ENCODE measurements around the gene WDR36.

The WDR36 gene

GRCh38 chr5:111099058-111099778, 7.1 kb downstream of the WDR36 start:
- no peak for DNase-seq (ENCODE audit: low read depth in 2 of 2)

GRCh38 chr5:111106320-111106948, 14.3 kb downstream of the WDR36 start:
- no peak for DNase-seq (ENCODE audit: low read depth in 2 of 2)

GRCh38 chr5:111107371-111107770, 15.2 kb downstream of the WDR36 start:
- DNase-seq (ENCODE audit: low read depth in 2 of 2) = no peak

- no peak for DNase-seq (ENCODE audit: low read depth in 2 of 2)
Observed at GRCh38 chr5:111111956-111112355, 19.8 kb downstream of the WDR36 start.

DNA sequence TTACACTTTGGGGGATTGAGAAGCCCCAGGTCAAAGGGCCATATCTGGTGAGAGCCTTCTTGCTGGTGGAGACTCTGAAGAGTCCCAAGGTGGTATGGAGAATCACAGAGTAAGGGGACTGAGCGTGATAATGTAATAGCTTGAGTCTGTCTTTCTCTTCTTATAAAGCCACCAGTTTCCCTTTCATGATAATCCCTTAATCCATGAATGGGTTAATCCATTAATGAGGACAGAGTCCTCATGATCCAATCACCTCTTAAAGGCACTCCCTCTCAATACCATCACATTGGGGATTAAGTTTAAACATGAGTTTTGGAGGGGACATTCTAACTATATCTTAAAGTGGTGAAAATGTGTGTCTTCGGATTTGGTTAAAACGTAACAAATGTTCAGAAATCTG, 21.5 kb downstream of the WDR36 start:
- DNase-seq (ENCODE audit: low read depth in 2 of 2) = no peak

DNA sequence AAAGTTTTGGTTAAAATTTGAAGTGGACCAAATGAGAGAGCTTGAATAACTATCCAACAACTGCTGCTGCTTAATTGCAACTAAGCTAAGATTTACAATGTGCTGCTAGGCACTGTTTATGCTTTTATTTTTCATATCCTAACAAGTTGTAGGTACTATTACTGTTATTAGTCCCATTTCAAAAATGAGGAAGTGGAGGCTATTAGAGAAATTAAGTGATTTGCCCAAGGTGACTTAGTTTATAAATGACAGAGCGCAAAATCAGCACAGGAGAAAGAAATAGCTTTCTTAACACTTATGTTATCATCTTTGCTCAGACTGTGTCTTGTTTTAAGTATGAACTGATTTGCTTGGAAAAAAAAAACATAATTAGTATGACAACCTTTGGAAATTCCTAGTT, 23.1 kb downstream of the WDR36 start:
- DNase-seq (ENCODE audit: low read depth in 2 of 2) = no peak

DNA sequence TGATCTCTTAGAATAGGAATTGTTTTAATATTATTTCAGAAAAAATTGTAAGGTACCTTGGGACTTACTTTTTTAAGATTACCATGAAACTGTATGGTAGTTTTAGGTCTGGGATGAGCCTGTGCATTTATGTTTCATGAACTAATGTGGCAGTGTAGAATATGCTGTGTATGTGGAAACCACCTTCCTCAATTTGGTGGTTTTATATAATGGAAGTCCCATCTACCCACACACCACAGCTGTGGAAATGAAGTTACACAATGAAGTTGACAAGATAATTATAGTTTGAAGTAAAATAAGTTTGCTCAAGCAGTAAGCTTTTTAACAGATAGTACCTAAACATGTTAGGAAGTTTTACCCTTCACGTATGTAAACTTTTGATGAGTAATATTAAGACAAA, 24.4 kb downstream of the WDR36 start:
- DNase-seq (ENCODE audit: low read depth in 2 of 2) = no peak

GRCh38 chr5:111117136-111117535, 25.0 kb downstream of the WDR36 start:
- no peak for DNase-seq (ENCODE audit: low read depth in 2 of 2)

- no peak for DNase-seq (ENCODE audit: low read depth in 2 of 2)
Observed at GRCh38 chr5:111119221-111119620, 27.1 kb downstream of the WDR36 start.

DNA sequence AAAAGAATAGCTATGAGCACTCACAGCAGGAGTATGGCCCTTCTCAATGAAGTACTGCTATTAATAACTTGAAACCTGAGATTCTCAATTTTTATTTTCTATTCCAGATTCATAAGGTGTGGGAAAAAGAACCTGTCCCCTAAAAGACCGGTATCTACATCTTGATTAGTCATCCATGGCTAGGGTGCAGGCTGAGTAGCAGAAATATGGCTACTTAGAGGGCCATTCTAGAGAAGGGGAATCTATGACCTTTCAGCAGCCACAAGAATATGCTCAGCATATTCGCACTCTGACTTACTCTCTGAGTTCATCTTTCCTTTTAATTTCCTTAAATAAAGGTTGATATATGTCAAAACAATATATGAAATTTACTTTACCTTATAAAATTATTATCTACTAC, 27.7 kb downstream of the WDR36 start:
- no peak for DNase-seq (ENCODE audit: low read depth in 2 of 2)

DNA sequence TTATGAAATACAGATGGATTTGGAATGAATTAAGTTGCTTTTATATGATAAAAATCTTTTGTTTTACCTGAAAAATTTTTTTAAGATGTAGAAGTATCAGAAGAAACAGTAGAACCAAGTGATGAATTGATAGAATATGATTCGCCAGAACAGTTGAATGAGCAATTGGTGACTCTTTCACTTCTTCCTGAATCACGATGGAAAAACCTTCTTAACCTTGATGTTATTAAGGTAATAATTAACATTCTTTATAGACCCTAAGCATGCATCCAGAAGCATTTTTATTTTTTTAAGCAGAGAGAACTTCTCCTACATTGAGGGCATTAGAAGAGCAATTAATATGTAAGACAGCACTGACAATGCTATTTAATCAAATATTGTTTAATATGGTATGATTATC, 28.8 kb downstream of the WDR36 start:
- DNase-seq (ENCODE audit: low read depth in 2 of 2) = no peak

- no peak for DNase-seq (ENCODE audit: low read depth in 2 of 2)
Observed at GRCh38 chr5:111121926-111122325, 29.8 kb downstream of the WDR36 start.

DNA sequence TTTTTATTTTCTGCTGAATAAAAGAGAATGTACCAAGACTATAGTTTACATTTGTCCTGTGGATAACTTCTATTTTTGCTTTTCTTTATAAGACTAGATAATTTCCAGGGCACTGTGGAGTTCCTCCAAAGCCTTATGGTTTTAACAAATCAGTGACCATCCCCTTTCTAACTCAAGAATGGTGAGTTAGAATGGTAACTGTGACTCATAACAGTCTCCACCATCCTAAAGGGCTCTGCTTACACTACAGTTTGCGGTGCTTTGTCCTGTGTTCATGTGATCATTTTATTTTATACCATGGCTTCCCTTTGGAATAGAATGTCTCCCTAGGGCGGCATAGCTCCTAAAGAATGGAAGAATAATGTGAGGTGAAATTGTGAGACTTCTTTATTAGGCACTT, 30.2 kb downstream of the WDR36 start:
- no peak for DNase-seq (ENCODE audit: low read depth in 2 of 2)

DNA sequence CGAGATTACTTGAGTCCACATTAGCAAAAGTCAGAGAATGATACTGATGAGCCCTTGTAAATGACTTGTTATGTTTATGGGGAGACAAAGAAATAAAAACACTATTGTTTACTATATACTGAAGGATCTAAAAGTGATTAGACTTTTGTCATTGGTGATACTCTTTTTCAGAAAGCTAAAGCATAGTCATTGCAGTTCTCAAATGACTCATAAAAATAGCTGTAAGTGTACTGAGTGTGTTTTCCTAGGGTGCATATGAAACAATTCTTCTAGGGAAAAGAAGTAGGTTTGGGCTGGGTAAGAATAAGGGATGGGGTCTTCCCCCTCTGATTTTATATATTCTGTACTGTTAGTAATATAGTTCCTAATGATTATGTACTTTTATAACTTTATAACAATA, 32.6 kb downstream of the WDR36 start:
- DNase-seq (ENCODE audit: low read depth in 2 of 2) = no peak

DNA sequence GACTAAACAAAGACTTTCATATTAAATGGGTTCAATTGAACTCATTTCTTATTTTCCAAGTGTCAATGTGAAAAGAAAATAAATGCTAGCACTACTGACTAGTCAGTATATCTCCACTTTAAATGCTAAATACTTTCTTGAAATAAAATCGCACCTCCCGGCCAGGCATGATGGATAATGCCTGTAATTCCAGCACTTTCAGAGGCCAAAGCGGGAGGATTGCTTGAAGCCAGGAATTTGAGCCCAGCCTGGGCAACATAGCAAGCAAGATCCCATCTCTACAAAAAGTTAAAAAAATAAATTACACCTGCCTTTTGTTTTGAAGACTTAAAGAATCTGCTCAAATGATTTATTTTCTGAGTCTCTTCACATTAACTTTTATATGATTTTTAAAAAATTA, 34.7 kb downstream of the WDR36 start:
- no peak for DNase-seq (ENCODE audit: low read depth in 2 of 2)

- no peak for DNase-seq (ENCODE audit: low read depth in 2 of 2)
Observed at GRCh38 chr5:111127453-111128195, 35.5 kb downstream of the WDR36 start.

- DNase-seq (ENCODE audit: low read depth in 2 of 2) = no peak
Observed at GRCh38 chr5:111129938-111130337, 37.8 kb downstream of the WDR36 start.

- DNase-seq (ENCODE audit: low read depth in 2 of 2) = no peak
Observed at GRCh38 chr5:111131356-111131755, 39.2 kb downstream of the WDR36 start.

DNA sequence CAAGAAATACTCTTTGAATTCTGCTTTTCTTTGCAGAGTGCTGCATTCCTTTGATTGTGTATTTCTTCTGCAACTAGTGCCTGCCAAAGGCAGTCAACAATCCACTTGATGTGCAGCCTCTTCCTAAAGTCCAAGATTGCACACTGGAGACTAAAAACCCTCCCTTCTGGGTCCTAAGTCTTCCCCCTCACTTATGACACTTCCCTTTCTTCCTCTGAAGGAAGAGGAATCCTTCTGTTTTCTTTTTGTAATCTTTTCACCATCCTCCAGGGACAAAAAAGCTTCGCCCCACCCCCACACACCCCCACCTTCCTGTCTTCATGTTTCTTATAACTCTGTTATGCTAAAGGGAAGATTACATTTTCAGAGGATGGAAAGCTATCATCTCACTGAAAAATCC, 39.9 kb downstream of the WDR36 start:
- DNase-seq (ENCODE audit: low read depth in 2 of 2) = no peak

DNA sequence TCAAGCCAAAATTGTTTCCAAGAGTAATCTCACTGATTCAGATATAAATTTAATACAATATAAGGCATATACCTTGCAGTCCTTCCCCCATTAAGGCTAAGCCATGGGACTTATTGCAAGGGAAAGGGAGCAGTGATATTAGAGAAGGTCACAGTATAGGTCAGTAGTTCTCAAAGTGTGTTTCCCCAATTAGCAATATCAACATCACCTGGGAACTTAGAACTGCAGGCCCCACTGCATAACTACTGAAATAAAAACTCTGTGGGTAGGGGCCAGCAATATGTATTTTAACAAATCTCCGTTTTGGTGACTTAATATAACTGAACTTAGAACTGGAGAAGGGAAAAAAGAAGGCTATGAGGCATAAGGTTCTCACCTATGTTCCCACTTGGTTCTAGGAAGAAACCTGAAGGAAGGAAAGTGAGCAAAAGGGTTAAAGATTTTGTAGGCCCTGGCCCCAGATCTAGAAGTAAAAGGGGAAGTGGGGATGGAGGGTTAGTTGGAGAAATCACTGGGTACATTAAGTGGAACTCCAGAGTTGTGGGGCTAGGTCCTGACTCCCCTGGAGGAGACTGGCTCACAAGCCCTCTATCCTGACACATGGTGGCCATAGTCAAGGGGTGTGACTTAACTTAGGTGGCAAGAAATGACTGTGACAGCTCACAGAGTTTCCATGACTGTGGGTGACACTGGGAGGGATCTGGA, 40.7 kb downstream of the WDR36 start:
- no peak for DNase-seq (ENCODE audit: low read depth in 2 of 2)

DNA sequence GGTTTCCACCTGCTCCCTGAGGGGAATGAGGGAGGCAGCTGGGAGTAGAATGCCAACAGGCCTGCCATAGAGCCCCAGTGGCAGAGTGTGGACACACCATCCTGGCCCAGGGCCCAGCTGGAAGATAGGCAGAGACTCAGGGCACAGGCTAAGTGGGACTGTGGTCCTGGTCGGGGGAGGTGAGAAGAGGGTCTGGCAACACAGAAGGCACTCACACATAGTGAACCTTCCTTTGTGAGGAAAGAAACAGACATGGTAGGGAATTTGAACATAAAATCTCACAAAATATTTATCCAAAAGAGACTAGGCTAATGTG, 41.2 kb downstream of the WDR36 start:
- no peak for DNase-seq (ENCODE audit: low read depth in 2 of 2)

DNA sequence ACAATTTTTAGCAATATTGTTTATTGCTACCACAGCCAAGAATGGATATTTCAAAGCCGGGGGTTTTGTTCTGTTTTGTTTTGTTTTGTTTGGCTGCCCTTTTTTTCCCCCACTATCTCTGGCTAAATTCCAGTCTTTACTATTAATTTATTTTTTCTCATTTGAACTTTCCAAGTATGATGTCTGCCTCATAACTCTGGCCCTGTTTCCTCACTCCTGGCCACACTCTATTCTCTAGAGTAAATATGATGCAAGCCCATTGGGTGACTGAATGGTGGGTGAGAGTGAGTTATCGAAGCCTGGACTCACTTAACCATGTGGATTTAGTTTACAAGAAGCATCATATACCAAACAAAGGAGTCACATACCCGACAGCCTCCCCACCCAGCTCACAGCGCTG, 41.9 kb downstream of the WDR36 start:
- no peak for DNase-seq (ENCODE audit: low read depth in 2 of 2)

- DNase-seq (ENCODE audit: low read depth in 2 of 2) = no peak
Observed at GRCh38 chr5:111134864-111135263, 42.7 kb downstream of the WDR36 start.

All from stimulated activated CD8-positive, alpha-beta memory T cell treated with anti-CD3 and anti-CD28 coated beads, Interleukin-2, amount 100 ng/mL, for 48 hours (primary cell).